Measurements from ENCODE around the gene HUWE1. TPM values are rescaled to one million over a fixed set of nuclear protein-coding genes. Genes with fewer than 3 reads are reported as not detected.

The HUWE1 gene
- total RNA-seq, 1 donor from 2014 or later = 241 TPM

GRCh38 chrX:53616946-53617345 is 69.6 kb downstream of the HUWE1 start:
- peaks cover 29% of the 10 kb centered on the region for H3K36me3 Mint-ChIP-seq (ENCODE audit: low read depth)
- TF ChIP-seq, protein P1, sequence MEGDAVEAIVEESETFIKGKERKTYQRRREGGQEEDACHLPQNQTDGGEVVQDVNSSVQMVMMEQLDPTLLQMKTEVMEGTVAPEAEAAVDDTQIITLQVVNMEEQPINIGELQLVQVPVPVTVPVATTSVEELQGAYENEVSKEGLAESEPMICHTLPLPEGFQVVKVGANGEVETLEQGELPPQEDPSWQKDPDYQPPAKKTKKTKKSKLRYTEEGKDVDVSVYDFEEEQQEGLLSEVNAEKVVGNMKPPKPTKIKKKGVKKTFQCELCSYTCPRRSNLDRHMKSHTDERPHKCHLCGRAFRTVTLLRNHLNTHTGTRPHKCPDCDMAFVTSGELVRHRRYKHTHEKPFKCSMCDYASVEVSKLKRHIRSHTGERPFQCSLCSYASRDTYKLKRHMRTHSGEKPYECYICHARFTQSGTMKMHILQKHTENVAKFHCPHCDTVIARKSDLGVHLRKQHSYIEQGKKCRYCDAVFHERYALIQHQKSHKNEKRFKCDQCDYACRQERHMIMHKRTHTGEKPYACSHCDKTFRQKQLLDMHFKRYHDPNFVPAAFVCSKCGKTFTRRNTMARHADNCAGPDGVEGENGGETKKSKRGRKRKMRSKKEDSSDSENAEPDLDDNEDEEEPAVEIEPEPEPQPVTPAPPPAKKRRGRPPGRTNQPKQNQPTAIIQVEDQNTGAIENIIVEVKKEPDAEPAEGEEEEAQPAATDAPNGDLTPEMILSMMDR (conservative IDR thresholded peaks at IDR 0.05) = no peak
- H3K4me1 Mint-ChIP-seq = peaks cover 13% of the 10 kb centered on the region
- H3K9me3 Mint-ChIP-seq = peaks cover 5% of the 10 kb centered on the region
- no peaks in the 10 kb centered on the region for H3K27me3 Mint-ChIP-seq (ENCODE audit: low read depth)
- H3K4me3 Mint-ChIP-seq = no peak overlapping the region
- H3K27ac Mint-ChIP-seq (ENCODE audit: unreplicated experiment) = no peak overlapping the region
- DNase-seq (ENCODE audit: low read depth, low spot score) = no peak

DNA sequence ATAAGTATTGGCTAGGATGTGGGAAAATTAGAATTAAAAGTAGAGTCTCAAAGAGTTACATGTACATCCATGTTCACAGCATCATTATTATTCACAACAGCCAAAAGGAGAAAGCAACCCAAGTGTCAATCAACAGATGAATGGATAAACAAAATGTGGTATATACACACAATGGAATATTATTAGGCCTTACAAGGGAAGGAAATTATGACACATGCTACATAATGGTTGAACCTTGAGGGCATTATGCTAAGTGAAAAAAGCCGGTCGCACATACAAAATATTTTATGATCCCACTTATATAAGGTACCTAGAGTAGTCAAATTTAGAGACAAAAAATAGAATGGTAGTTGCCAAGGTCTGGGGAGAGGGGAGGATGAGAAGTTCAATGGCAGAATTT is 80.1 kb downstream of the HUWE1 start:
- Mint-ChIP-seq H3K27ac (ENCODE audit: unreplicated experiment) (no peak overlapping the region), H3K9me3 (no peaks in the 10 kb centered on the region), H3K4me3 (no peak overlapping the region), H3K36me3 (ENCODE audit: low read depth) (peaks cover 3% of the 10 kb centered on the region), H3K27me3 (ENCODE audit: low read depth) (no peaks in the 10 kb centered on the region), H3K4me1 (no peaks in the 10 kb centered on the region)
- TF ChIP-seq, protein P1 (conservative IDR thresholded peaks at IDR 0.05) = no peak
- DNase-seq (ENCODE audit: low read depth, low spot score) = no peak

GRCh38 chrX:53605004-53605403 is 81.5 kb downstream of the HUWE1 start:
- H3K36me3 Mint-ChIP-seq (ENCODE audit: low read depth) = peaks cover 7% of the 10 kb centered on the region
- no peaks in the 10 kb centered on the region for H3K9me3 Mint-ChIP-seq
- no peaks in the 10 kb centered on the region for H3K4me1 Mint-ChIP-seq

GRCh38 chrX:53599781-53600396 is 86.6 kb downstream of the HUWE1 start:
- DNase-seq (ENCODE audit: low read depth, low spot score) = no peak
- Mint-ChIP-seq H3K27me3 (ENCODE audit: low read depth) (no peaks in the 10 kb centered on the region), H3K9me3 (no peaks in the 10 kb centered on the region), H3K4me1 (no peaks in the 10 kb centered on the region), H3K36me3 (ENCODE audit: low read depth) (peaks cover 19% of the 10 kb centered on the region), H3K27ac (ENCODE audit: unreplicated experiment) (no peak overlapping the region), H3K4me3 (no peak overlapping the region)
- TF ChIP-seq, protein P1 (conservative IDR thresholded peaks at IDR 0.05) = no peak

More at GRCh38 chrX:53605004-53605403, 81.5 kb downstream of the HUWE1 start:
- DNase-seq (ENCODE audit: low read depth, low spot score) = no peak
- Mint-ChIP-seq H3K27me3 (ENCODE audit: low read depth) (no peaks in the 10 kb centered on the region), H3K27ac (ENCODE audit: unreplicated experiment) (no peak overlapping the region), H3K4me3 (no peak overlapping the region)
- TF ChIP-seq, protein P1 (conservative IDR thresholded peaks at IDR 0.05) = no peak

DNA sequence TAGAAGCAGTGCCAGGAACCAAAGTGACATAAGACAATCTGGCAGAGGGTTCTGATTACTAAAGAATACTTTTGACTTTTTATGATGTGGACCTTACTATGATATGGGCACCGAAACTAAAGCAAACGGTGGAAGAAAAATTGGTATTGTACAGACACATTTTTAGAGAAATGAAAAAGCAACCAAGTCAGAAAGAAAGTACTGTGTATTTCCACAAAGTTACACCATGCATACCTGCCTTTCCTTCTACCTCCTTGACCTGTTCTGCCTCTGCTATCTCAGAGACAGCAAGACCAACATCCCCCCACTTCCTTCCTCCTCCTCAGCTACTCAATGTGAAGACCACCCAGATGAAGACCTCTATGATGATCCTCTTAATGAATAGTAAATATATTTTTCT is 88.3 kb downstream of the HUWE1 start:
- peaks cover 4% of the 10 kb centered on the region for H3K4me1 Mint-ChIP-seq
- no peak overlapping the region for H3K4me3 Mint-ChIP-seq
- H3K27me3 Mint-ChIP-seq (ENCODE audit: low read depth) = no peaks in the 10 kb centered on the region
- TF ChIP-seq, protein P1 (conservative IDR thresholded peaks at IDR 0.05) = no peak
- peaks cover 27% of the 10 kb centered on the region for H3K36me3 Mint-ChIP-seq (ENCODE audit: low read depth)
- no peak for DNase-seq (ENCODE audit: low read depth, low spot score)
- no peaks in the 10 kb centered on the region for H3K9me3 Mint-ChIP-seq
- H3K27ac Mint-ChIP-seq (ENCODE audit: unreplicated experiment) = no peak overlapping the region

Measured in neural crest cell (in vitro differentiated cells).